Tracheal epithelial cell (primary cell): ENCODE data around the gene TSPAN13. TPM values are rescaled to one million over a fixed set of nuclear protein-coding genes. Genes with fewer than 3 reads are reported as not detected.

ENCODE experiments used
- total RNA-seq: library from RNA; depleted of rRNA; stranded (reverse); fragments of >200 nt; gene quantifications from 2 replicates; pipeline ENCODE4 v1.2.1, GENCODE V29; 2014

Gene TSPAN13
- total RNA-seq, result 21.7 and 32.2 TPM in 2 replicates

DNA sequence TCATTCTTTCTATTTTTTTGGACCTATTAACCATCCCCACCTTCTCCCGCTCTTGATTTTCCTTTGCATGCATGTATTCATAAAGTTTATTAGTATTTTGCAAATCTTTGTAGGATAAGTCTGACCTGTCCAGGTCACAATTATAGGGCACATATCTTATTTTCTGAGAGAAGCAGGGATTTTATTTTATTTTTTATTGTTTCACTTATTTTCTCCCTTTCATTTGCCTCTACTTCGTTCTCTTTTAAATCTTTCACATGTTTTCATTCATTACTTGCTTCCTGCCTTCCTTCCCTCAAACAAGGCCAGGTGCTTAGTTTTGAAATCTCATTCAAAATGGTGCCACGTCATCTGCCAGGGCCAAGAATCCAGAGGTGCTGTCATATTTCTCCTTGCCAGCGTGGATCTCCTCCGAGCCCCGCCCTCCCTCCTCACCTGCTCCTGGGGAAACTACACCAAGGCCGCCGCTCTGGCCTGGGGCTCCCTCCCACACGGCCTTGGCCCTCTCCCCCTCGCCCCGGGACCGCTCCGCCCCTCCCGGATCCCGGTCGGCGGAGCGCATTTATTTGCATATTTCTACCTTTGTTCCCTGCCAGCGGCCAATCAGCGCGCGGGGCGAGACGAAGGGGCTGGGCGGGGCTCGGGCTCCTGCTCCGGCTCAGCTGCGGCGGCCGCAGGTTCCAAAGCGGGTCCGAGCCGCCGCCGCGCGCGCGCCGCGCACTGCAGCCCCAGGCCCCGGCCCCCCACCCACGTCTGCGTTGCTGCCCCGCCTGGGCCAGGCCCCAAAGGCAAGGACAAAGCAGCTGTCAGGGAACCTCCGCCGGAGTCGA lies at the start of gene TSPAN13:
TSPAN13 (plus strand) TSS at position 654 of the 830 bp plus-strand sequence. CDS start 213 bp downstream, outside the sequence.

DNA sequence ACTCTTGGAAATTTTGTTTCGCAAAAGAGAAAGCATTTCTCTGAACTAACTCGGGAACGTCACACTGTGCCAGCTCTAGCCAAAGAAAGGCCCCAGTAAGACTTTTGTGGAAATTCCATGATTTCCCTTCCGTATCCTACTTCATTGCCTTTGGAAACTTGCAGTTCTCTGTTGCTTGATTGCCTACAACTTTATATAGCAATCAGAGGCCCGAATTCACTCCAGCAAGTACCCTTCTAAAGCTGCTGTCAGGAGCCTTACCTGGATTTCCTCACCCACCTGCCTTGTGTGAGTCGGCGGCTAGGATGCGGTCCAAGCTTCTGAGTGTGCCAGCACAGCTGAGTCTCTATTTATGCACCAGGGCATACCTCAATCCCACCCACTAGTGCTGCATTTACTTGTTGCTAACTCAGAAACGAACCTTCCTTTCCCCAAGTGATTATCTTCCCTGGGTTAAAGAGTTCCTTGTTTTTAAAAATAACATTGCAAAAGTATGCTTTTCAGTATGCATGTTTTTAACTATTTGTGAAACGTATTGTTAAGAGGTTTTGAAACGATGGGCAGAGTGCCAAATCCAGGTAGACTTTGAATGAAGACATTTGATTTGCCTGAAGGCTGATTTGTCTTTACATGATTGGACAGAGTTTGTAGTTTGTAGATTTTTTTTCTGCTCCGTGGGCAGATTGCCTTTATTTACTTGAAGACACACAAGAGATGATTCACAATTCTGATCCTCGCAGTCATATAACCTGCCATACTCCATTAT lies 51.3 kb downstream of the TSPAN13 start, which contains the start of gene AGR2:
AGR2 (minus strand) TSS at position 326 of the 766 bp plus-strand sequence. CDS start 3,203 bp downstream, outside the sequence.

Other genes with a start within 250 kb of the TSPAN13 start
- gene LRRC72, start 226.9 kb upstream of the TSPAN13 start, total RNA-seq, result not detected in 2 replicates
- gene ANKMY2, start 108.0 kb upstream of the TSPAN13 start, total RNA-seq, result 6.2 and 8.0 TPM in 2 replicates
- gene BZW2, start 107.6 kb upstream of the TSPAN13 start, total RNA-seq, result 88.9 and 95.7 TPM in 2 replicates
- 9.2 and 279 TPM in 2 replicates for gene AGR2, start 51.2 kb downstream of the TSPAN13 start, total RNA-seq
- not detected in 2 replicates for gene AGR3, start 128.2 kb downstream of the TSPAN13 start, total RNA-seq